NK-92 (cell line): ENCODE data around the gene SYPL1.
A peak's percentile ranks its signal among the peaks of the same experiment; 100 is the strongest.

Source experiments
- DNase-seq: peaks from one replicate; lab custom pipeline; 2025; ENCODE audit not compliant: unreplicated experiment; lab: John Stamatoyannopoulos, UW

SYPL1 gene

GRCh38 chr7:106068538-106068961 lies 43.6 kb downstream of the SYPL1 start:
- no peak for DNase-seq

- no peak for DNase-seq
These were observed 44.4 kb downstream of the SYPL1 start for GRCh38 chr7:106067678-106068077.

DNA sequence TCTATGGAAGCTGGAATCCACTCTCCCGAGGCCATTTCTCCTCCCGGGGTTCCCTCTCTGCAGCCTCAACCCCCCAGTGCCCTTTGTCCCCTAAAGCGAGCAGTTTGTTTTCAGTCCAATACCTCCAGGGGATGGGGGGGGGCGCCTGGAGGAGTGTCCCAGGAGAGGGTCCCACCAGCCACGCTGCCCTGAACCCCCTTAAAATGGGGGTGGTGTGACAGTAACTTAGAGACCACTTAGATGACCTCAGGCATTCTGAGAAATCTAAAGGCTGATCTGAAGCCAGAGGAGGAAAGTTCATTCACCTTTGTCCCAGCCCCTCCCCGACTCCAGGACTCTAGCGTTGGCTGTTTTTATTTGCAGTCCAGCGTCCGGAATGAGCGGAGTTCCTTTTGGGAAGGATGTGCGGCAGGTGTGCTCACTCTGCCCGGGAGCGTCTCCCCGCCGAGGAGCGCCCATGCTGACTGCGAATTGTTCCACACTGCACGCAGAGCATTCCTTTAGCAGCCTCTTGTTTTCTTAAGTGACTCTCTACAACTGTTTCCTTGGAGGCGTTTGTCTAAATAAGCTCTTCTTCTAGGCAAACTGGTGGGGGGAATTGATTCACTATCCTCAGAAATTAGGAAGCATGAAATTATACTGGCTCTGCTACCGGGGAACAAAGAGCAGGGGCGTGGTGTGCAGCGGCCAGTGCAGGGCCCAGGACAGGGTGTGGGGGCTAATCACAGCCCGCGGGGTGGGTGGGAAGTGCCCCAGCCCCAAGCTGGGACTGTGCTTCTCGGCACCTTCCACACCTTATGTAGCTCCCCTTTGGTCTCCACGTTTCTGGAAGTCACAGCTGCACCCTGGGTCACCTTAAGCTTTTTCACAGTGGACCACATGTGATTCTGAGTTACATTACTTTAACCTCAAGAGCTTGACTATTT lies 46.3 kb downstream of the SYPL1 start:
- no peak for DNase-seq

DNA sequence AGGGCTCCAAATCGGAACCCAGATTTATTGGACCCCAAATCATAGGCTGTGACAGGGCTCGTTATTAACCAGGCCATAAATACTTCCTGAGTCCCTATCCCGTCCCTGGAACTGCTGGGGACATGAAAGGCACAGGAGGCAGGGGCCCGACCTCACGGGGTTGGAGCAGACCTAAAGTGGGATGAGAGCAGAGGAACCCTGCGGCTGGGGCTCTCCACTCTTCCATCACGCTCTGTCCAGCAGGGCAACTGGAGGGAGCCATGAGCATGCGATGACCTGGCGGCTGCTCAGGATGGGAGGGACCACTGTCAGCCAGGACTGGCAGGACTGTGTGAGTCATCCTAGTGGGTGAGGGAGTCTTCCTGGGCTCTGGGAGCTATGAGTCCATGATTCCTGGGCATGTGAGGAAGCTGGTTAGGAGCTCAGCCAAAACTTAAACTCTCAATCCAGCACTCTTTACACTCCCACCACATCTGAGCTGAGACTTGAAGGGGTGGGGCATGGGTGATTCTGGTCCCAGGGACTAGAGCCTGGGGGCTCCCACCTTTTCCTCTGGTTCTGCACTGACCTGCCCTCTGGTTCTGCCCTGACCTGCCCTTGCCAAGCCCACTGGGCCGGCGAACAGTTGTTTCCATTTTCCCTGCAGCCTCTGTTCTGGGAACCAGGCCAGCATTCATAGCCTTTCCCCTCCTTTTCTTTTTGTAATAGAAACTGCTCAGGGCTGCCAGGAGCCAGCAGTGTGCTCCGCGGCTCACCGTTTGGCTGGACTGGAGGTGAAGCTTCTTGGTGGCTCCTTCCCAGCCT lies 47.1 kb downstream of the SYPL1 start:
- DNase-seq: no peak

DNA sequence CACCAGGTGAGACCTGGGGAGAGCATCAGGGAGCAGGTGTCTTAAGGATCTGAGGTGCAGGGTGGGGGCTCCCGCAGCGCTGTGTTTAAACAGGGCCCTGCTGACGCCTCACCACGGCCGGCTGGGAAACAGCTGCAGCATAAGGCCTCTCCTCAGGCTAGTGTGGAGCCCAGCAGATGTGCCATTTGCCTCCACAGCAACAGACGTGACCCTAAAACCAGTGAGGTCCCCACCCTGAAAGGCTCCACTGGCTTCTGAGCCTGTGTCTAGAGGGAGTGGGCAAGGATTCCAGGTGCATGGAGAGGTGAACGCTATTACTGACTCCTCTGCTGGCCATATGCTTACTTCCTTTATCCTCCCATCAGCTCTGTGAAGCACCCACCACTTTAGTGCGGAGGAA lies 47.8 kb downstream of the SYPL1 start:
- DNase-seq: no peak

DNA sequence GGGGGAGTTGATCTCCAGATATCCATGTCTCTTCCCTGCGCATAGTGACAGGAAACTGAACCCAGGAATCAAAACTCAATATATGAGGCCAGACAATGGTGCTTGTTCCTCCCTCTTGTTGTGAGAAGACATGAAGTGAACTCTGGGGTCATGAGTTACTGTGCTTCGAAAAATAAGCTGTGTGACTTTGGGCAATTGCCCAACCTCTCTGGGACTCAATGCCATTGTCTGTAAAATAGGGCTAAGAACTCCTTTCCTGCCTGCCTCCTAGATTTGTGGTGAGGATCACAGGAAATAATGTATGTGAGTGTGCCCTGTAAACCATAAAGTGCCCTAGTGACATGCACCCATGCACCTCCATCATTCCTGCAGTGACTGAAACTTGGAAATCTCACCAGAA lies 48.4 kb downstream of the SYPL1 start:
- DNase-seq: no peak

DNA sequence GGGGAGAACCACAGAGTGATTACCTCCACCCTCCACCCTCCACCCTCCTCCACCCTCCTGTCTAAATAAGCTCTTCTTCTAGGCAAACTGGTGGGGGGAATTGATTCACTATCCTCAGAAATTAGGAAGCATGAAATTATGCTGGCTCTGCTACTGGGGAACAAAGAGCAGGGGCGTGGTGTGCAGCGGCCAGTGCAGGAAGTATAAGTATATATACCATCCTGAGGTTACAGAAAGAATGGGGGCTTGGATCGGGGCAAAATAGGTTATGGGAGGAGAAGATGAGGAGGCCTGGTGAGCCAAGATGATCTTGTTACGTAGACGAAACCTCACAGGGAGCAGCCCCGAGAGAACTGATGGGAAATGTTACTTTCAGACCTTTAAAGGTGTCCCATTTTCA lies 49.1 kb downstream of the SYPL1 start:
- DNase-seq: no peak

GRCh38 chr7:106062521-106062931 lies 49.6 kb downstream of the SYPL1 start:
- no peak for DNase-seq

- no peak for DNase-seq
These were observed 50.1 kb downstream of the SYPL1 start for GRCh38 chr7:106062006-106062405.

- no peak for DNase-seq
These were observed 50.7 kb downstream of the SYPL1 start for GRCh38 chr7:106061301-106061979.

GRCh38 chr7:106060394-106060920 lies 51.7 kb downstream of the SYPL1 start:
- no peak for DNase-seq

DNA sequence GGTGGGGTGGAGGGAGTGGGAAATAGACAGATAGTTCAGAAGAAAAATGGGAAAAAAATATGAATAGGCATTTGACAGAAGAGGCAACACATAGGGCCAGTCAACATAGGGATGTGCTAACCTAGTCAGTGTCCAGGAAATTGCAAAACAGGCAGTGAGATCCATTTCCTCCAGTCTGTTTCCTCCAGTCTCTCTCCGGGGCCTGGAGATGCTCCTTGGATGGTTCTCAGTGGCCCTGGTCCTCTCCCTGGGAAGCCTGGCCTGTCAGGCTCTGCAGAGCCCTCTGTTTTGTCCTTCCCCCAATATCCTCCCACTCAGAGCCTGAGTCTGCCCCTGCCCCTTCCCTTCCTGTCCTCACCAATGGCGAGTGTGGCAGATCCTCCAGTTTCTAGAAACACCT lies 52.6 kb downstream of the SYPL1 start:
- no peak for DNase-seq

DNA sequence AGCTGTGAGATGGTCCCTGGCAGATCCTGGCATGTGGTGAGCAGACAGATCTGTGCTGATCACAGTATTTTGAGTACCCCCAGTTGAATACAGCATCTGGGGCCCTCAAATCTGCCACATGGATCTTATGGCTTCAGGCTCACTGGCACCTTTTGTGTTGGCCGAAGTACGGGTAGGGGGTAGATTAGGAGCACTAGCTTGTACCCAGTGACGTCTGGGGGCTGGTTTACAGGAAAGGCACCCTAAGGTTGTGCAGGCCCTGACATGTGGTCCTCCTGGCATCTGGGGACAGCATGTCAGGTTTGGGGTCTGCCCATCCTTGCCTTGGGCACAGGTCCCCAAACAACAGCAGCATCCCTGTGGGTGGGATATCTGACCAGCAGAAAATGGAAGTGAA lies 53.2 kb downstream of the SYPL1 start:
- DNase-seq: no peak

GRCh38 chr7:106057962-106058927 lies 53.9 kb downstream of the SYPL1 start:
- DNase-seq: no peak

GRCh38 chr7:106057204-106057961 lies 54.7 kb downstream of the SYPL1 start:
- DNase-seq: no peak

DNA sequence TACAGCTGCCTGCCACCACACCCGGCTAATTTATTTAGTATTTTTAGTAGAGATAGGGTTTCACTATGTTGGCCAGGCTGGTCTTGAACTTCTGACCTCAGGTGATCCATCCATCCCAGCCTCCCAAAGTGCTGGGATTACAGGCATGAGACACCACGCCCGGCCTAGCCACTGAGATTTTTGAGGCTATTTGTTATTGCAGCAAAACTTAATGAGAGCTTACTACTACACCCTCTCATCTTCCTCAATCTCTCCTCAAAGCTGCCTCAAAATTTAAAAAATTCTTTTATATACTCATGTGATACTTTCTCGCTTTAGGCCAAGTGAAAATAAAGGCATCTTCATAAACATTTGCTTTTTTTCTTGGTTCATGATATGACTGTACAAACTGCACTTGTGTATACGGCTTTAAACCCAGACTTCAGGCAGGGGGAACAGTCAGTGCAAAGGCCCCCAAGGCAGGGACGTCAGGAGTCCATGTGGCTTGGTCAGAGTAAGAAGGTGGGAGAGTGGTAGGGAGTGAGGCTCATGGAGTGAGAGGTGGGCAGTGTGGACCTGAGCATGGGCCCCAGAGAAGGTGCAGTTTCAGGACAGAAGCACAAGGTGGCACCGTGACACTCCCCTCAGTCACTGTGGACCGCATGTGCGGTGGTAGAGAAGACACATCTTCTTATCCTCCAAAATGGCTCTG lies 55.5 kb downstream of the SYPL1 start:
- peak; percentile 5 for DNase-seq

DNA sequence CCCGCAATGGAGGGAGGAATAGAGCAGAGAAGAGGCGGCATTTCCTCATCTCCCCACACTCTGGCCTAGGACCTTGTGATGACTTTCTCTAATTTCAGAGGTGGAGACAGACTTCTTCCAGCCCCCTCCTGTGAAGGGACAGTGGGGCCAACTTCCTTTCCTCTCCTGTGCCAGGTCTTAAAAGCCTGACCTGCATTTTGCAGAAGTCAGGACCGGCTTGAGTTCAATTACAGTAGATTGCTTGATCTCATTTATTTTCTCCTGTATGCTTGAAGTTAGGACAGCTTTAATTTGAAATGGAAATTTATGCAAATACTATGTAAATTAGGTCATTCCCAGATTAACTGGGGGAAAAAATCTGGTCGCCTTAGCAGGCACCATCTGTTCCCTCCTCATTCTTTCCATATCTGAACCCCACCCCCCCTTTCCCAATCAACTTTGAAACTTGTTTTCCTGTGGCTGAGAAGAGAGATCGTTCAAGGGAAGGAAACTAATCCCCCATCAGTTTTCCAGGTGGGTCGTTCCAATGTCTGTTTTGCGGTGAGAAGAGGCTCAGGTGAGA lies 57.1 kb downstream of the SYPL1 start:
- no peak for DNase-seq

DNA sequence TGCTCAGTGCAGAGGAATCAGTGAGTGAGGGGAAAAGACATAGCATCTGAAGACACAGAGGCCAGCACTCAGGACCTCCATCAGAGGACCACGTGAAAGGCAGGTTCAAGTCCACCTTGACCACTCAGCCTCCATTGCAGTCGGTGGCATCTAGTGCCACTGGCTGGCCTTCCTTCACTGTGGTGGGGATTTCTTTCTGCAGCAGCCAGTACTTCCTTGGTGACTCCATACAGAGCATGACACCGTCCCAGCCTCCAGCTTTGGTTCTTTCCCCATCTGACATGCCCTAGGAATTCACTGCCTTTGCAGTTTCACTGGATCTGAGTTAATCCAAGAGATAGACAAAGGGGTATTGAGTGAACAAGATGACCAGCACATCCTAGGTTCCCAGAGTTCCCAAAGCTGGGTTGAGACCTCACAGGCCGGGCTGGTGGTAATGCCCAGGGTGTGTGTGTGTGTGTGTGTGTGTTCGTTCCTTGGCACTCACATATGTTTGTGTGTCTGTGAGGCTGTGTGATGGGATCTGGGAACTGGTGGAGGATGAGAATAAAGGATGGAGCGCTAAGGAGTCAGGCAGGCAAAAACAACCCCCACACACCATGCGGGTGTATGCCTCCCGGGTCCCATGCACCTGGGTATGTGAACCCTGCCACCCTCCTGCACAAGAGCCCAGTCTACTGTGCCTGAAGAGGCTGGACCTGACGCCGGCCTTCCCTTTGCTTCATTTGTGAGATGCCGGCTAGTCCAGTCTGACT lies 57.8 kb downstream of the SYPL1 start:
- DNase-seq: no peak
